Measurements from ENCODE around the gene ACTR3. TPM values are rescaled to one million over a fixed set of nuclear protein-coding genes. Genes with fewer than 3 reads are reported as not detected.

The ACTR3 gene
- total RNA-seq, 1 donor from 2014 or later = 649 TPM

- intact Hi-C loops (cut with micrococcal nuclease) = no loop called here
Measured at GRCh38 chr2:113985554-113986397, 95.9 kb downstream of the ACTR3 start.

GRCh38 chr2:113986762-113987290, 96.9 kb downstream of the ACTR3 start:
- intact Hi-C loops (cut with micrococcal nuclease) = no loop called here

GRCh38 chr2:113992090-113992489, 102.2 kb downstream of the ACTR3 start:
- intact Hi-C loops (cut with micrococcal nuclease) = no loop called here

GRCh38 chr2:113996671-113997594, 107.0 kb downstream of the ACTR3 start:
- intact Hi-C loops (cut with micrococcal nuclease) = no loop called here

GRCh38 chr2:114001152-114001551, 111.3 kb downstream of the ACTR3 start:
- intact Hi-C loops (cut with micrococcal nuclease) = no loop called here

GRCh38 chr2:114001937-114002336, 112.0 kb downstream of the ACTR3 start:
- intact Hi-C loops (cut with micrococcal nuclease) = no loop called here

- intact Hi-C loops (cut with micrococcal nuclease) = no loop called here
Measured at GRCh38 chr2:114005110-114005783, 115.4 kb downstream of the ACTR3 start.

- intact Hi-C loops (cut with micrococcal nuclease) = no loop called here
Measured at GRCh38 chr2:114006460-114006859, 116.6 kb downstream of the ACTR3 start.

GRCh38 chr2:114007436-114007835, 117.5 kb downstream of the ACTR3 start:
- intact Hi-C loops (cut with micrococcal nuclease) = no loop called here

- intact Hi-C loops (cut with micrococcal nuclease) = no loop called here
Measured at GRCh38 chr2:114008720-114009119, 118.8 kb downstream of the ACTR3 start.

- intact Hi-C loops (cut with micrococcal nuclease) = no loop called here
Measured at GRCh38 chr2:114009205-114009944, 119.5 kb downstream of the ACTR3 start.

- intact Hi-C loops (cut with micrococcal nuclease) = no loop called here
Measured at GRCh38 chr2:114010001-114010400, 120.1 kb downstream of the ACTR3 start.

- intact Hi-C loops (cut with micrococcal nuclease) = no loop called here
Measured at GRCh38 chr2:114011713-114012112, 121.8 kb downstream of the ACTR3 start.

Other genes with a start within 250 kb of the ACTR3 start
- gene SLC35F5, start 133.4 kb upstream of the ACTR3 start, total RNA-seq = 17.8 and 22.9 TPM in 2 replicates